Suprapubic skin (tissue), 4 donors: Measurements from ENCODE around the gene RNF13.

Experiments used
- EP300 ChIP-seq: sonication (generic); formaldehyde crosslinking; IDR thresholded peaks from one replicate; pipeline ENCODE4 v1.6.1; 2017; ENCODE audit warnings: antibody characterized with exemption
- POLR2A ChIP-seq, 2 donors: fragments of 450-650 bp; IDR thresholded peaks; one replicate each; pipeline ENCODE4 v1.6.1; 2017; ENCODE audit warnings: antibody characterized with exemption in 2 of 2, mild to moderate bottlenecking in 2 of 2, moderate library complexity in 2 of 2
- POLR2AphosphoS5 ChIP-seq, 3 donors: sonication (generic); formaldehyde crosslinking; IDR thresholded peaks; one replicate each; pipeline ENCODE4 v1.6.1; 2017; ENCODE audit warnings: antibody characterized with exemption in 3 of 3
- TF ChIP-seq, protein P1 (sequence below), 2 donors: fragments of 200-600 bp in 1 of 2; fragments of 450-650 bp in 1 of 2; sonication (generic) in 1 of 2; IDR thresholded peaks; one replicate each; pipeline ENCODE4 v1.5.1; 2016 to 2019; ENCODE audit warnings: antibody characterized with exemption in 2 of 2, mild to moderate bottlenecking in 1 of 2, moderate library complexity in 1 of 2

DNA sequence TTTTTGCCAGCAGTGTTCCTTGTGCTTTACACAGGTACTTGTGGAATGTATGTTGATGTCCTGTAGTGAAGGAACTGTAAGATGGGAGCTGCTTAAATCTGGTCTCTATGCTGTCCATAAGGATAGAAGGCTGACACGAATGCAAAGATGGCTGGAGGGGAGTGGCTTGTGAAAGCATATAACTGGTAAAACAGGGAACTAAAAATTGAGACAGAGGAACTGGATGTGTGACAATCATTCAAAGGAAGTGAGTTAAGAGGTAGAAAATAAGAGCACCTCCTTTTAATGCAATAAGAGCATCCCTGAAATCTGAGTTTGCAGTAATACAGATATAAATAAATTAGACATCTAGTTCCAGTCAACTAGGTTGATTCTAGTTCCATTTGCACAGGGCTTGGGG, 35.2 kb downstream of the RNF13 start:
- TF ChIP-seq, protein P1, sequence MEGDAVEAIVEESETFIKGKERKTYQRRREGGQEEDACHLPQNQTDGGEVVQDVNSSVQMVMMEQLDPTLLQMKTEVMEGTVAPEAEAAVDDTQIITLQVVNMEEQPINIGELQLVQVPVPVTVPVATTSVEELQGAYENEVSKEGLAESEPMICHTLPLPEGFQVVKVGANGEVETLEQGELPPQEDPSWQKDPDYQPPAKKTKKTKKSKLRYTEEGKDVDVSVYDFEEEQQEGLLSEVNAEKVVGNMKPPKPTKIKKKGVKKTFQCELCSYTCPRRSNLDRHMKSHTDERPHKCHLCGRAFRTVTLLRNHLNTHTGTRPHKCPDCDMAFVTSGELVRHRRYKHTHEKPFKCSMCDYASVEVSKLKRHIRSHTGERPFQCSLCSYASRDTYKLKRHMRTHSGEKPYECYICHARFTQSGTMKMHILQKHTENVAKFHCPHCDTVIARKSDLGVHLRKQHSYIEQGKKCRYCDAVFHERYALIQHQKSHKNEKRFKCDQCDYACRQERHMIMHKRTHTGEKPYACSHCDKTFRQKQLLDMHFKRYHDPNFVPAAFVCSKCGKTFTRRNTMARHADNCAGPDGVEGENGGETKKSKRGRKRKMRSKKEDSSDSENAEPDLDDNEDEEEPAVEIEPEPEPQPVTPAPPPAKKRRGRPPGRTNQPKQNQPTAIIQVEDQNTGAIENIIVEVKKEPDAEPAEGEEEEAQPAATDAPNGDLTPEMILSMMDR (IDR thresholded peaks at IDR 0.05) = no peak
- TF ChIP-seq POLR2AphosphoS5 (IDR thresholded peaks at IDR 0.05) (no peak), POLR2A (IDR thresholded peaks at IDR 0.05) (no peak), EP300 (no peak)
